PC-3 (cell line): ENCODE measurements around the gene POLR3GL. TPM values are rescaled to one million over a fixed set of nuclear protein-coding genes. Genes with fewer than 3 reads are reported as not detected.

Experiments
- ATAC-seq: fragments of 200-7000 bp; cut with Tn5 transposase; 2 replicates; pipeline ENCODE4 v1.9.1; 2020; ENCODE audit warnings: mild to moderate bottlenecking, moderate library complexity
- BruUV-seq: library from RNA; stranded (reverse); fragments of 400-500 nt; replicated peaks from 2 replicates; lab custom pipeline; 2021; lab: Mats Ljungman, UMichigan
- CTCF ChIA-PET: fragments of 300-600 bp; sonication (Branson Sonifier 250); formaldehyde crosslinking; loops from one replicate; lab custom pipeline; 2022; ENCODE audit warnings: antibody characterized with exemption; lab: Charles Lee
- POLR2A ChIA-PET: fragments of 300-600 bp; sonication (Branson Sonifier 250); formaldehyde crosslinking; loops from one replicate; lab custom pipeline; 2022; ENCODE audit warnings: antibody characterized with exemption; ENCODE audit not compliant: unreplicated experiment; lab: Charles Lee
- DNase-seq: peaks from one replicate; pipeline ENCODE4 v3.0.0-alpha.2; 2015
- H2AFZ ChIP-seq: fragments of 300-600 bp; sonication (generic); 2 replicates; pipeline ENCODE4 v1.6.0; 2016; ENCODE audit warnings: antibody characterized with exemption, low read length
- H3F3A ChIP-seq: fragments of 300-600 bp; sonication (generic); one replicate; pipeline ENCODE4 v1.6.0; 2017; ENCODE audit warnings: antibody characterized with exemption, low read length, control low read depth, mild to moderate bottlenecking; ENCODE audit not compliant: unreplicated experiment
- H3K27ac ChIP-seq: fragments of 300-600 bp; sonication (generic); 2 replicates; pipeline ENCODE4 v1.5.1; 2016; ENCODE audit warnings: mild to moderate bottlenecking, low read length
- H3K27me3 ChIP-seq: fragments of 300-600 bp; sonication (generic); 2 replicates; pipeline ENCODE4 v1.6.1; 2016; ENCODE audit warnings: low read length, mixed read lengths
- H3K36me3 ChIP-seq: fragments of 300-600 bp; sonication (generic); 2 replicates; pipeline ENCODE4 v1.6.1; 2016; ENCODE audit warnings: low read depth, mixed run types, low read length, mixed read lengths
- H3K4me1 ChIP-seq: fragments of 300-600 bp; sonication (generic); 2 replicates; pipeline ENCODE4 v1.5.1; 2016; ENCODE audit warnings: low read length; ENCODE audit not compliant: insufficient read depth
- H3K4me2 ChIP-seq: fragments of 300-600 bp; sonication (generic); 2 replicates; pipeline ENCODE4 v1.6.0; 2016; ENCODE audit warnings: low read length
- H3K4me3 ChIP-seq: fragments of 300-600 bp; sonication (generic); 2 replicates; pipeline ENCODE4 v1.5.1; 2016; ENCODE audit warnings: mild to moderate bottlenecking, low read length, mixed read lengths
- H3K79me2 ChIP-seq: fragments of 300-600 bp; sonication (generic); 2 replicates; pipeline ENCODE4 v1.6.1; 2017; ENCODE audit warnings: low read length, mixed read lengths
- H3K9ac ChIP-seq: fragments of 300-600 bp; sonication (generic); 2 replicates; pipeline ENCODE4 v1.6.0; 2016; ENCODE audit warnings: mild to moderate bottlenecking, low read length
- H3K9me2 ChIP-seq: fragments of 300-600 bp; sonication (generic); replicated peaks from 2 replicates; pipeline ENCODE4 v1.6.1; 2016; ENCODE audit warnings: mixed run types, low read length, mixed read lengths
- H3K9me3 ChIP-seq: fragments of 300-600 bp; sonication (generic); 2 replicates; pipeline ENCODE4 v1.6.1; 2016; ENCODE audit warnings: low read length, mixed read lengths
- H4K20me1 ChIP-seq: fragments of 300-600 bp; sonication (generic); 2 replicates; pipeline ENCODE4 v1.6.1; 2016; ENCODE audit warnings: low read length, mixed read lengths
- CTCF ChIP-seq: fragments of 300-600 bp; sonication (generic); conservative IDR thresholded peaks from 2 replicates; pipeline ENCODE4 v1.5.1; 2017; ENCODE audit warnings: antibody characterized with exemption, low read depth, mild to moderate bottlenecking, low read length
- EZH2 ChIP-seq: fragments of 300-600 bp; sonication (generic); IDR thresholded peaks from one replicate; pipeline ENCODE4 v1.6.1; 2017; ENCODE audit warnings: antibody characterized with exemption, mild to moderate bottlenecking, low read length; ENCODE audit not compliant: unreplicated experiment
- EZH2phosphoT487 ChIP-seq: fragments of 300-600 bp; sonication (generic); IDR thresholded peaks from 2 replicates; pipeline ENCODE4 v1.6.1; 2018; ENCODE audit warnings: mild to moderate bottlenecking, antibody characterized with exemption, low read length, borderline replicate concordance
- intact Hi-C: fragments of 100-400 bp; cut with micrococcal nuclease; formaldehyde crosslinking; loops from 2 replicates; pipeline ENCODE4 v1.9.0; 2023
- total RNA-seq: library from RNA; depleted of rRNA; stranded (reverse); fragments of >200 nt; gene quantifications from 2 replicates; pipeline ENCODE4 v1.2.3, GENCODE V29; 2014

Gene POLR3GL
- total RNA-seq, 1 experiment from 2014 or later, result 8.4 TPM

DNA sequence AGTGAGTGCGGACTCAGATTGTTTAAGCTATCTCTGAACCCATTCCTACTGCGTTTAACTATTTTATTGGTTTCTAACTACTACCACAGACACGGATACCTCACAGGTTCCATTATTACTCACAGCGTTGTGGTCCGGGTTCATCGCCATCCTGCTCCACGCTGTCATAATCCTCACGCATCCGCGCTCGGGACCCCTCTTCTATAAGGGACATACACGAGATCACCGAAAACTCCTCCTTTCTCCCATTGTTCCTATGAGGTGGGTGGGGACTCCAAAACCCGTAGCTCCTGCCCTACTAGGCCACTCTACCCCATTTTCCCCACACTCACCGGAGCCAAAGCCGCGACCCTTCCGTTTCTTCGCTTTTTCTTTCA, 37.8 kb upstream of the POLR3GL start:
- Histone ChIP-seq H3K9me3 (no peaks in the 10 kb centered on the region), H3K9ac (peak overlapping the region; percentile 97), H3K79me2 (peaks cover 23% of the 10 kb centered on the region), H2AFZ (no peak overlapping the region), H4K20me1 (peaks cover 7% of the 10 kb centered on the region; the same call in 1 of the 2 replicates), H3K27me3 (no peaks in the 10 kb centered on the region), H3K9me2 (no peaks in the 10 kb centered on the region), H3F3A (peaks cover 5% of the 10 kb centered on the region), H3K27ac (peak overlapping the region; percentile 83), H3K36me3 (peaks cover 16% of the 10 kb centered on the region), H3K4me1 (peaks cover 13% of the 10 kb centered on the region), H3K4me2 (peak overlapping the region; percentile 94), H3K4me3 (peak overlapping the region; percentile 75)
- TF ChIP-seq EZH2phosphoT487 (no peak), CTCF (no peak), EZH2 (no peak)
- POLR2A ChIA-PET, result interaction anchor here (0.5 to 1.1 kb wide), 5 partner anchors 31 to 41 kb away, joined by 3 to 12 read pairs (median 5); partner anchors contain the start of genes ANKRD34A, ANKRD35, LIX1L and POLR3GL
- CTCF ChIA-PET, result interaction anchor here (1.0 to 1.4 kb wide), 2 partner anchors 31 to 35 kb away, joined by 6 to 8 read pairs; partner anchors contain the start of gene LIX1L
- ATAC-seq, result peak; percentile 7
- intact Hi-C loops, result loop anchor here (1.0 to 2.0 kb wide), 5 partner anchors 7 to 87 kb away; partner anchors contain the start of gene PIAS3
- no peak for DNase-seq
- TSS peak; percentile 74 for BruUV-seq

DNA sequence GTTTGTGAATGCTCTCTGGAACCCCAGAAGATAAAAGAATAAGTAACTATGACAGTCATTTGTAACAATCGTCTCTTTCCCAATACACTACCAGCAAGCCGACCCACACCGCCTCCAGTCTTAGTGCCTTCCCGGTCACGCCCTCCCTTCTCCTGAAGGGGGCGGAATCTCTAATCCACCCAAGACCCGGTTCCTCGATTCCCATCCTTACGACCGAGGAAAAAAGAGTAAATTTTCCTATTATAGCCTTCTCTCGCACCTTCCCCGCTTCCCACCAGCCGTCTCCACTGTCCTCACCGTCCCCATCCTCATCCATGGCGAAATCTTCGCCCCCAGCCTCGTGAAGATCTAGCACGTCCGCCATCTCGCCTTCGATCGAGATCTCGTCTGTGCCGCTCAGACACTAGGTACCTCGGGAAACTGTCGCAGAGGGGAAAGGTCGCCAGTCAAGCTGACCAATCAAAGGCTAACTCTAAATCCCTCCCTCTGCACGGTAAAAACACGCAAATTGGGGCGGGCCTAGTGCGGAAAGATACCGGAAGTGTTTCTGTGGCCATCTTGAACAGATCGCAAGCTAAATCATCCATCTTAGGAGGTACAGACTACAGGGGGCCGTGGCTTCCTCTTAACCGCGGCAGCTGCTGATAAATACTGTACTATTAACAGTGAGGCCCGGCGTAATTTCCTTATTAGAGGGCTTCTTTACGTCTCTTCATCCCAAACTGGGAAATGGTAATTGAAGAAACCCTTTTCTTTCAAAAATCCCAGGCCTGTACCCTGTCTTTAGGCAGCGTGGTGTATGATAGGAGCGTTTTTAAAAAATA, 37.2 kb upstream of the POLR3GL start, which contains the start of gene RBM8A:
RBM8A (minus strand) TSS at position 422 of the 824 bp plus-strand sequence; CDS start at position 364, 58 bp downstream.
- Histone ChIP-seq H3K4me3 (peak within 1 kb of the TSS; percentile 75), H3K9ac (peak within 1 kb of the TSS; percentile 97), H3K9me2 (no peaks in the 10 kb centered on the region), H3K27me3 (no peaks in the 10 kb centered on the region), H3F3A (peaks cover 3% of the 10 kb centered on the region), H3K4me2 (peak within 1 kb of the TSS; percentile 94), H2AFZ (peak within 1 kb of the TSS; percentile 80), H3K27ac (peak within 1 kb of the TSS; percentile 83), H3K9me3 (no peaks in the 10 kb centered on the region), H3K36me3 (peaks cover 15% of the 10 kb centered on the region), H4K20me1 (peaks cover 7% of the 10 kb centered on the region; the same call in 1 of the 2 replicates), H3K79me2 (peaks cover 23% of the 10 kb centered on the region), H3K4me1 (peaks cover 13% of the 10 kb centered on the region)
- ChIA-PET CTCF (interaction anchor here (1.0 to 1.4 kb wide), 2 partner anchors 31 to 35 kb away, joined by 6 to 8 read pairs; partner anchors contain the start of gene LIX1L), POLR2A (interaction anchor here (0.6 to 1.3 kb wide), 8 partner anchors 16 to 207 kb away, joined by 3 to 12 read pairs (median 6); partner anchors contain the start of genes ANKRD34A, LIX1L, PIAS3 and POLR3GL)
- ATAC-seq (peak; percentile 99), DNase-seq (peak; percentile 99)
- intact Hi-C loops, result loop anchor here (1.0 to 2.0 kb wide), 5 partner anchors 8 to 86 kb away; partner anchors contain the start of gene PIAS3
- no TSS peak for BruUV-seq
- peak; percentile 81 for TF ChIP-seq CTCF
- TF ChIP-seq EZH2phosphoT487, result no peak
